HEK293 (cell line): ENCODE data around the gene INSRR.

ENCODE experiments used
- CTCF ChIA-PET: fragments of 350-600 bp; formaldehyde crosslinking; extraction: SDS; loops from one replicate; lab custom pipeline; 2021; ENCODE audit warnings: antibody characterized with exemption; lab: Yijun Ruan, JAX
- POLR2A ChIA-PET: fragments of 300-600 bp; formaldehyde crosslinking; extraction: SDS; loops from one replicate; lab custom pipeline; 2020; ENCODE audit warnings: antibody characterized with exemption, inconsistent platforms; lab: Yijun Ruan, JAX
- H3K27ac ChIP-seq: fragments of 200-500 bp; sonication (Bioruptor generic); 2 replicates; pipeline ENCODE4 v1.5.1; 2014; ENCODE audit warnings: low read depth, low read length, control low read depth, inconsistent platforms; ENCODE audit errors: extremely low read depth
- H3K36me3 ChIP-seq, 2 experiments: fragments of 200-500 bp in 1 of 2; sonication (Bioruptor generic) in 1 of 2; 1 replicate in 1 of 2; 2 replicates in 1 of 2; pipeline ENCODE4 v1.5.1; 2014 to 2017; ENCODE audit warnings: inconsistent platforms in 2 of 2, low read length in 2 of 2; ENCODE audit not compliant: control insufficient read depth in 2 of 2, insufficient read depth in 1 of 2
- H3K4me1 ChIP-seq: fragments of 200-500 bp; sonication (Bioruptor generic); 2 replicates; pipeline ENCODE4 v1.5.1; 2014; ENCODE audit warnings: mild to moderate bottlenecking, low read length, inconsistent platforms; ENCODE audit not compliant: control insufficient read depth, insufficient read depth
- H3K4me3 ChIP-seq: 2 replicates; pipeline ENCODE4 v1.5.1; 2011; ENCODE audit warnings: low read depth, mild to moderate bottlenecking, control low read depth, low read length, moderate library complexity
- H3K9me3 ChIP-seq: fragments of 200-500 bp; sonication (Bioruptor generic); 2 replicates; pipeline ENCODE4 v1.5.1; 2014; ENCODE audit warnings: low read depth, low read length, inconsistent platforms; ENCODE audit not compliant: control insufficient read depth, insufficient read depth
- AEBP2 ChIP-seq: fragments of 450-650 bp; formaldehyde crosslinking; IDR thresholded peaks from 2 replicates; pipeline ENCODE4 v1.5.1; 2016; ENCODE audit warnings: missing biosample characterization, missing genetic modification characterization, borderline replicate concordance
- CTCF ChIP-seq: fragments of 450-650 bp; formaldehyde crosslinking; IDR thresholded peaks from 2 replicates; pipeline ENCODE4 v1.5.1; 2016; ENCODE audit warnings: missing biosample characterization, missing genetic modification characterization
- GLIS2 ChIP-seq: fragments of 450-650 bp; formaldehyde crosslinking; IDR thresholded peaks from 2 replicates; pipeline ENCODE4 v1.5.1; 2016; ENCODE audit warnings: missing biosample characterization, missing genetic modification characterization
- KLF10 ChIP-seq: fragments of 450-650 bp; IDR thresholded peaks from 2 replicates; pipeline ENCODE4 v1.5.1; 2018; ENCODE audit warnings: missing biosample characterization, mild to moderate bottlenecking, missing genetic modification characterization
- ZFP3 ChIP-seq: fragments of 450-650 bp; formaldehyde crosslinking; IDR thresholded peaks from 2 replicates; pipeline ENCODE4 v1.5.1; 2016; ENCODE audit warnings: low read depth, missing biosample characterization, missing genetic modification characterization
- ZNF211 ChIP-seq: fragments of 450-650 bp; formaldehyde crosslinking; IDR thresholded peaks from 2 replicates; pipeline ENCODE4 v1.5.1; 2016; ENCODE audit warnings: low read depth, missing biosample characterization, missing genetic modification characterization
- ZNF239 ChIP-seq: fragments of 450-650 bp; formaldehyde crosslinking; IDR thresholded peaks from 2 replicates; pipeline ENCODE4 v1.5.1; 2016; ENCODE audit warnings: missing biosample characterization, missing genetic modification characterization
- ZNF26 ChIP-seq: fragments of 450-650 bp; formaldehyde crosslinking; IDR thresholded peaks from 2 replicates; pipeline ENCODE4 v1.5.1; 2016; ENCODE audit warnings: missing biosample characterization, missing genetic modification characterization
- ZNF280D ChIP-seq: fragments of 450-650 bp; formaldehyde crosslinking; IDR thresholded peaks from 2 replicates; pipeline ENCODE4 v1.5.1; 2016; ENCODE audit warnings: missing biosample characterization, missing genetic modification characterization
- ZNF514 ChIP-seq: fragments of 450-650 bp; formaldehyde crosslinking; IDR thresholded peaks from 2 replicates; pipeline ENCODE4 v1.5.1; 2016; ENCODE audit warnings: missing biosample characterization, missing genetic modification characterization
- ZNF518A ChIP-seq: fragments of 450-650 bp; formaldehyde crosslinking; conservative IDR thresholded peaks from 2 replicates; pipeline ENCODE4 v1.5.1; 2016; ENCODE audit warnings: low read depth, missing biosample characterization, missing genetic modification characterization
- ZNF529 ChIP-seq: fragments of 450-650 bp; formaldehyde crosslinking; IDR thresholded peaks from 2 replicates; pipeline ENCODE4 v1.5.1; 2017; ENCODE audit warnings: missing genetic modification characterization, missing biosample characterization; ENCODE audit not compliant: insufficient replicate concordance
- ZNF580 ChIP-seq: fragments of 450-650 bp; formaldehyde crosslinking; IDR thresholded peaks from 2 replicates; pipeline ENCODE4 v1.5.1; 2016; ENCODE audit warnings: missing biosample characterization, missing genetic modification characterization
- ZNF600 ChIP-seq: fragments of 450-650 bp; formaldehyde crosslinking; IDR thresholded peaks from 2 replicates; pipeline ENCODE4 v1.5.1; 2016; ENCODE audit warnings: missing biosample characterization, missing genetic modification characterization
- ZNF768 ChIP-seq: fragments of 450-650 bp; formaldehyde crosslinking; IDR thresholded peaks from 2 replicates; pipeline ENCODE4 v1.5.1; 2018; ENCODE audit warnings: missing biosample characterization, mild to moderate bottlenecking, missing genetic modification characterization
- TF ChIP-seq, protein P1 (sequence below): fragments of 450-650 bp; formaldehyde crosslinking; optimal IDR thresholded peaks from 2 replicates; pipeline ENCODE3; 2016; ENCODE audit warnings: missing biosample characterization, mild to moderate bottlenecking, missing genetic modification characterization

The INSRR gene

GRCh38 chr1:156905176-156905575, 46.3 kb upstream of the INSRR start:
- H3K36me3 ChIP-seq = no peaks in the 10 kb centered on the region
- POLR2A ChIA-PET = no interaction called here
- TF ChIP-seq ZNF600 (tag by site-specific recombination) = no peak
- no peak for TF ChIP-seq ZFP3 (tag by site-specific recombination)
- TF ChIP-seq CTCF (tag by site-specific recombination) = no peak
- TF ChIP-seq, protein P1, sequence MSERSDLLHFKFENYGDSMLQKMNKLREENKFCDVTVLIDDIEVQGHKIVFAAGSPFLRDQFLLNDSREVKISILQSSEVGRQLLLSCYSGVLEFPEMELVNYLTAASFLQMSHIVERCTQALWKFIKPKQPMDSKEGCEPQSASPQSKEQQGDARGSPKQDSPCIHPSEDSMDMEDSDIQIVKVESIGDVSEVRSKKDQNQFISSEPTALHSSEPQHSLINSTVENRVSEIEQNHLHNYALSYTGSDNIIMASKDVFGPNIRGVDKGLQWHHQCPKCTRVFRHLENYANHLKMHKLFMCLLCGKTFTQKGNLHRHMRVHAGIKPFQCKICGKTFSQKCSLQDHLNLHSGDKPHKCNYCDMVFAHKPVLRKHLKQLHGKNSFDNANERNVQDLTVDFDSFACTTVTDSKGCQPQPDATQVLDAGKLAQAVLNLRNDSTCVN (tag by site-specific recombination) = no peak
- H3K27ac ChIP-seq = no peak overlapping the region
- no peak overlapping the region for H3K4me3 ChIP-seq
- CTCF ChIA-PET = no interaction called here
- H3K9me3 ChIP-seq = no peaks in the 10 kb centered on the region
- no peaks in the 10 kb centered on the region for H3K4me1 ChIP-seq

DNA sequence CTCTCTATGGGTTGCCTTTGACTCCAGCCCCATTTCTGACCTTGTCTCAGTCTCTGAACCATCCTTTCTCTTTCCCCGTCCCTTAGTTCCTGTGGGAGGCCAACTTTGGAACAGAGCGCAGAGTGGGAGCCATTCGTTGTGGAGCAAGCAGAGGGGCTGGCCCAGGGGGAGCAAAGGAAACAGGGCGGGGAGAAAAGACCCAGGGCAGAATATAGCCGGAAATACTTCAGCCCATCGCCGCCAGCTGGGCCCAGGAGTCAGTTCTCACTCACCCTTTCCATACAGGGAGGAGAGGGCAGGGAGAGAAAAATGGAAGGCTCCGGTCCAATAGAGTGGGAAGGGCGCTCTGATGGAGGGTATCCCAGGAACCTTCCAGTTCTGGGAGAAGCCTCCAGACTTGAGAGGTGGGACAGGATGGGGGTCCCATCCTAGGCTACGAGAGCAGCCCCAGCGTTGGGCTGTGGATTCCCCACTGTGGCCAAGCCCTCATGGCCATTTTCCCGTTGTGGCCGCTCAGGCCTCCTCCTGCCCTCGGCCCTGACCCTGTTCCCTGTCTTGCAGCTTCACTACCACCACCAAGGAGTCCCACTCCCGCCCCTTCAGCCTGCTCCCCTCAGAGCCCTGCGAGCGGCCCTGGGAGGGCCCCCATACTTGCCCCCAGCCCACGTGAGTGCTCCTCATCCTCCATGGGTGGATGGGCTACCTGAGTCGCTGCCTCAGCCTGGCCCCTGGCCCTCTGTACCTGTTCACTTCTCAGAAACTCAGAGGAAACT, 45.5 kb upstream of the INSRR start:
- Histone ChIP-seq H3K4me3 (no peak overlapping the region), H3K27ac (no peak overlapping the region), H3K36me3 (no peaks in the 10 kb centered on the region), H3K4me1 (no peaks in the 10 kb centered on the region), H3K9me3 (no peaks in the 10 kb centered on the region)
- CTCF ChIA-PET = interaction anchor here (1.1 to 2.2 kb wide), 2 partner anchors 15 to 23 kb away, joined by 3 to 7 read pairs; no protein-coding TSS in a partner anchor
- POLR2A ChIA-PET = no interaction called here
- TF ChIP-seq ZNF518A (tag by site-specific recombination) (no peak), ZNF280D (no peak), ZNF239 (tag by site-specific recombination) (no peak), GLIS2 (tag by site-specific recombination) (no peak), ZNF580 (no peak), ZNF211 (tag by site-specific recombination) (no peak), AEBP2 (tag by site-specific recombination) (no peak), ZNF768 (no peak), KLF10 (no peak), ZNF529 (tag by site-specific recombination) (no peak), ZNF514 (tag by site-specific recombination) (no peak), ZNF26 (no peak)
